HL-60 (cell line): ENCODE data around the gene TATDN2.
A peak's percentile ranks its signal among the peaks of the same experiment; 100 is the strongest.
"Not testable (repeated sequence)": the region's sequence is repeated elsewhere in the genome, so short reads cannot be mapped to it uniquely, and the experiment has no call there.

Experiments
- DNase-seq, 2 experiments: peaks; one replicate each; pipeline ENCODE4 v3.0.0-alpha.2; 2010 to 2020; ENCODE audit warnings: low read depth in 1 of 2, low spot score in 1 of 2
- H3K27ac ChIP-seq: fragments of 250-450 bp; sonication (Bioruptor Pico); replicated peaks from 2 replicates; pipeline ENCODE4 v1.5.1; 2020; ENCODE audit warnings: mild to moderate bottlenecking, moderate library complexity
- H3K27me3 ChIP-seq: fragments of 250-450 bp; sonication (Bioruptor Pico); 2 replicates; pipeline ENCODE4 v1.5.1; 2021; ENCODE audit warnings: mild to moderate bottlenecking, moderate library complexity; ENCODE audit not compliant: insufficient read depth, poor library complexity, severe bottlenecking
- H3K4me3 ChIP-seq: replicated peaks from 2 replicates; pipeline ENCODE4 v1.5.1; 2011; ENCODE audit warnings: mild to moderate bottlenecking, control low read depth, low read length; ENCODE audit not compliant: insufficient read depth
- GABPA ChIP-seq: IDR thresholded peaks from 2 replicates; pipeline ENCODE4 v1.6.1; 2012; ENCODE audit warnings: low read depth
- POLR2AphosphoS5 ChIP-seq: IDR thresholded peaks from 2 replicates; pipeline ENCODE4 v1.6.1; 2012; ENCODE audit warnings: low read depth
- SPI1 ChIP-seq: IDR thresholded peaks from 2 replicates; pipeline ENCODE4 v1.6.1; 2012; ENCODE audit warnings: low read depth, mild to moderate bottlenecking, borderline replicate concordance
- TF ChIP-seq, protein P1 (sequence below): IDR thresholded peaks from one replicate; pipeline ENCODE4 v1.5.1; 2011; ENCODE audit warnings: low read length, control low read depth, inconsistent platforms; ENCODE audit not compliant: insufficient read depth
- TF ChIP-seq, protein P2 (sequence below): IDR thresholded peaks from 2 replicates; pipeline ENCODE4 v1.6.1; 2012; ENCODE audit warnings: low read depth; ENCODE audit not compliant: insufficient replicate concordance

Gene TATDN2

DNA sequence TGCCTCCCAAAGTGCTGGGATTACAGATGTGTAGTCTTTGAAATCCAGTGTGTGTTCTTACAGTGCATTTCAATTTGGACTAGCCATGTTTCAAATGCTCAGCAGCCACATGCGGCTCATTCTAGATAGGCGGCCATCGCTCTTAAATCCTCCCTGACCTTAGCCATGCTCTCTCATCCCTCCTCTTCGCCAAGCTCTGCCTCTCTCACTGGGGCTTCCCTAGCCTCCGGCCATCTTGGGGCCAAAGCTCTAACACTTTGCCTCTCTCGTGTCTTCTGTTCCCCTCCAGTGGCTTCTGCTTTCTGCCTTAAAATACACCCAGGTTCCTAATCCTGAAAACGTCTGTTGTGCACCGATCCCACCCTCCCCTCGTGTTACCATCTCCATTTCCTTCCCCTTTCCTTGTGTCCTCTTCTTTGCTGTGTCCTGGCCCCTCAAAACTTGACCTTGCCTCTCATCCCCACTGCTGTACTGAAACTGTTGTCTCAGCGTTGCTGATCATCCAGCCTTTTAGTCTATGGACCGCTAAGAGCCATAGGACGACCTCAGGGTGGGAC is 45.8 kb downstream of the TATDN2 start:
- H3K27me3 ChIP-seq: no peaks in the 10 kb centered on the region
- H3K27ac ChIP-seq: peak overlapping the region; percentile 81
- H3K4me3 ChIP-seq: no peak overlapping the region
- TF ChIP-seq POLR2AphosphoS5 (peak; percentile 28; the same call in 1 of the 2 replicates), SPI1 (peak; percentile 67; the same call in 1 of the 2 replicates), GABPA (no peak)
- TF ChIP-seq, protein P1, sequence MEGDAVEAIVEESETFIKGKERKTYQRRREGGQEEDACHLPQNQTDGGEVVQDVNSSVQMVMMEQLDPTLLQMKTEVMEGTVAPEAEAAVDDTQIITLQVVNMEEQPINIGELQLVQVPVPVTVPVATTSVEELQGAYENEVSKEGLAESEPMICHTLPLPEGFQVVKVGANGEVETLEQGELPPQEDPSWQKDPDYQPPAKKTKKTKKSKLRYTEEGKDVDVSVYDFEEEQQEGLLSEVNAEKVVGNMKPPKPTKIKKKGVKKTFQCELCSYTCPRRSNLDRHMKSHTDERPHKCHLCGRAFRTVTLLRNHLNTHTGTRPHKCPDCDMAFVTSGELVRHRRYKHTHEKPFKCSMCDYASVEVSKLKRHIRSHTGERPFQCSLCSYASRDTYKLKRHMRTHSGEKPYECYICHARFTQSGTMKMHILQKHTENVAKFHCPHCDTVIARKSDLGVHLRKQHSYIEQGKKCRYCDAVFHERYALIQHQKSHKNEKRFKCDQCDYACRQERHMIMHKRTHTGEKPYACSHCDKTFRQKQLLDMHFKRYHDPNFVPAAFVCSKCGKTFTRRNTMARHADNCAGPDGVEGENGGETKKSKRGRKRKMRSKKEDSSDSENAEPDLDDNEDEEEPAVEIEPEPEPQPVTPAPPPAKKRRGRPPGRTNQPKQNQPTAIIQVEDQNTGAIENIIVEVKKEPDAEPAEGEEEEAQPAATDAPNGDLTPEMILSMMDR: no peak
- TF ChIP-seq, protein P2, sequence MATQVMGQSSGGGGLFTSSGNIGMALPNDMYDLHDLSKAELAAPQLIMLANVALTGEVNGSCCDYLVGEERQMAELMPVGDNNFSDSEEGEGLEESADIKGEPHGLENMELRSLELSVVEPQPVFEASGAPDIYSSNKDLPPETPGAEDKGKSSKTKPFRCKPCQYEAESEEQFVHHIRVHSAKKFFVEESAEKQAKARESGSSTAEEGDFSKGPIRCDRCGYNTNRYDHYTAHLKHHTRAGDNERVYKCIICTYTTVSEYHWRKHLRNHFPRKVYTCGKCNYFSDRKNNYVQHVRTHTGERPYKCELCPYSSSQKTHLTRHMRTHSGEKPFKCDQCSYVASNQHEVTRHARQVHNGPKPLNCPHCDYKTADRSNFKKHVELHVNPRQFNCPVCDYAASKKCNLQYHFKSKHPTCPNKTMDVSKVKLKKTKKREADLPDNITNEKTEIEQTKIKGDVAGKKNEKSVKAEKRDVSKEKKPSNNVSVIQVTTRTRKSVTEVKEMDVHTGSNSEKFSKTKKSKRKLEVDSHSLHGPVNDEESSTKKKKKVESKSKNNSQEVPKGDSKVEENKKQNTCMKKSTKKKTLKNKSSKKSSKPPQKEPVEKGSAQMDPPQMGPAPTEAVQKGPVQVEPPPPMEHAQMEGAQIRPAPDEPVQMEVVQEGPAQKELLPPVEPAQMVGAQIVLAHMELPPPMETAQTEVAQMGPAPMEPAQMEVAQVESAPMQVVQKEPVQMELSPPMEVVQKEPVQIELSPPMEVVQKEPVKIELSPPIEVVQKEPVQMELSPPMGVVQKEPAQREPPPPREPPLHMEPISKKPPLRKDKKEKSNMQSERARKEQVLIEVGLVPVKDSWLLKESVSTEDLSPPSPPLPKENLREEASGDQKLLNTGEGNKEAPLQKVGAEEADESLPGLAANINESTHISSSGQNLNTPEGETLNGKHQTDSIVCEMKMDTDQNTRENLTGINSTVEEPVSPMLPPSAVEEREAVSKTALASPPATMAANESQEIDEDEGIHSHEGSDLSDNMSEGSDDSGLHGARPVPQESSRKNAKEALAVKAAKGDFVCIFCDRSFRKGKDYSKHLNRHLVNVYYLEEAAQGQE: no peak
- DNase-seq: peak in 1 of 2 experiments; percentile 76

DNA sequence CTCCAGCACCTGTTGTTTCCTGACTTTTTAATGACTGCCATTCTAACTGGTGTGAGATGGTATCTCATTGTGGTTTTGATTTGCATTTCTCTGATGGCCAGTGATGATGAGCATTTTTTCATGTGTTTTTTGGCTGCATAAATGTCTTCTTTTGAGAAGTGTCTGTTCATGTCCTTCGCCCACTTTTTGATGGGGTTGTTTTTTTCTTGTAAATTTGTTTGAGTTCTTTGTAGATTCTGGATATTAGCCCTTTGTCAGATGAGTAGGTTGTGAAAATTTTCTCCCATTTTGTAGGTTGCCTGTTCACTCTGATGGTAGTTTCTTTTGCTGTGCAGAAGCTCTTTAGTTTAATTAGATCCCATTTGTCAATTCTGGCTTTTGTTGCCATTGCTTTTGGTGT is 49.8 kb downstream of the TATDN2 start:
- H3K4me3 ChIP-seq, H3K27me3 ChIP-seq, H3K27ac ChIP-seq, DNase-seq: not testable (repeated sequence)

DNA sequence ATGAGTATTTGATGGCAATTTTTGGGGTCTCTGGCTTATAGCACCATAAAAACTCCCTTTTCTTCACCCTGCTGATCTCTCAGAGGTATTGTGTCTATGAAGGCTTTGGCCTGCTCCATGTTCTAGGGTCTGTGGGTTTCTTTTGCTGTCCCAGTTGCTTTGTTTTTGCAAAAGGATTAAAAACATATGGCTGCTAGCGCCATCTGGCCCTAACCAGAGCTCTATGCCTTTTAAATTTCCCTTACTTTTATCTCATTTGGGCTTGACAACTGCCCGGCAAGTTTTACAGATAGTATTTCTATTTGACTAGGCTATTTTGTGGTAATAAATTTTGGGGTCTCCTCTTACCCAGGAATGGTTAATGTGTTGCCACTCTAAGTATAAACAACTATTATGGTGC is 50.9 kb downstream of the TATDN2 start:
- H3K4me3 ChIP-seq: no peak overlapping the region
- no peaks in the 10 kb centered on the region for H3K27me3 ChIP-seq
- H3K27ac ChIP-seq: no peak overlapping the region; the same call in 1 of the 2 replicates
- TF ChIP-seq SPI1 (no peak), GABPA (no peak), POLR2AphosphoS5 (no peak)
- TF ChIP-seq, protein P1: no peak
- TF ChIP-seq, protein P2: no peak
- no peak for DNase-seq

DNA sequence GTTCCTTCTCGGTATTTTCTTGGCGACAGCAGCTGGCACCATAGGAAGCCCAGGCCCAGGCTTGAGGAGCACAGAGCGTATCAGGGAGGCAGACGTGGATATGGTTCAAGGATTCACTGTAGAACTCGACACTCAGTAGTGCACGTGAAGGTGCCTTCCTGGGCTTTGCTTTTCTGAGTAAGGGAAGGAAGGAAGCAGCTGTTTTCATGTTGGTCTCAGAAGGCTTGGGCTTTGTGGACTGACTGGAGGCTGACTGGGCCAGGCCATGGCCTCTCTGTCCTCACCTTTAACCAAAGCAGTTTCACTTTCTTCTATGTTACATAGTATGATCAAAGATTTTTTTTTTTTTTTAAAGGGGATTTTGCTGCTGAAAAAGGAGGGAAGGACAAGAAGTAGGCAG is 51.4 kb downstream of the TATDN2 start:
- TF ChIP-seq, protein P2: no peak
- 0 out of 2 replicates have a peak, but pooled peaks have one; percentile 13 for TF ChIP-seq POLR2AphosphoS5
- no peak for DNase-seq

More for the DNA sequence above, 51.4 kb downstream of the TATDN2 start:
- Histone ChIP-seq H3K27me3 (no peaks in the 10 kb centered on the region), H3K27ac (no peak overlapping the region), H3K4me3 (no peak overlapping the region)
